HUES64 (cell line): ENCODE results near the gene SLC30A7.

Source experiments
- H3K27ac ChIP-seq: 2 replicates; pipeline ENCODE4 v1.7.0; 2013; ENCODE audit warnings: low read depth, low read length, inconsistent platforms
- H3K27me3 ChIP-seq: 2 replicates; pipeline ENCODE4 v1.6.1; 2013; ENCODE audit warnings: mild to moderate bottlenecking, low read length; ENCODE audit not compliant: insufficient read depth
- H3K36me3 ChIP-seq: 2 replicates; pipeline ENCODE4 v1.6.1; 2013; ENCODE audit warnings: mild to moderate bottlenecking, low read length; ENCODE audit not compliant: insufficient read depth
- H3K4me1 ChIP-seq: 2 replicates; pipeline ENCODE4 v1.6.1; 2013; ENCODE audit warnings: mild to moderate bottlenecking, low read length, moderate library complexity; ENCODE audit not compliant: insufficient read depth
- H3K4me3 ChIP-seq: 2 replicates; pipeline ENCODE4 v1.5.1; 2013; ENCODE audit warnings: mild to moderate bottlenecking, low read length, moderate library complexity
- H3K9ac ChIP-seq: 2 replicates; pipeline ENCODE4 v1.6.1; 2013; ENCODE audit warnings: mild to moderate bottlenecking, low read depth, low read length
- H3K9me3 ChIP-seq: 2 replicates; pipeline ENCODE4 v1.6.1; 2013; ENCODE audit warnings: low read depth, low read length; ENCODE audit not compliant: insufficient read depth
- WGBS: fragments of 150-250, 120-280 bp; methylation state at CpG from one replicate; pipeline ENCODE4 v1.1.7; 2013; ENCODE audit warnings: missing lambda C conversion rate; 5-methylcytosine and 5-hydroxymethylcytosine counted together

Gene SLC30A7

GRCh38 chr1:101028466-101028865 lies 132.6 kb downstream of the SLC30A7 start:
- H3K27me3 ChIP-seq = no peaks in the 10 kb centered on the region
- peaks cover 13% of the 10 kb centered on the region for H3K4me1 ChIP-seq
- no peak overlapping the region for H3K4me3 ChIP-seq
- no peaks in the 10 kb centered on the region for H3K9me3 ChIP-seq
- no peak overlapping the region for H3K9ac ChIP-seq
- H3K27ac ChIP-seq = no peak overlapping the region
- peaks cover 8% of the 10 kb centered on the region for H3K36me3 ChIP-seq
- WGBS = 40% methylated on average over 1 of the region's 2 CpGs

- Histone ChIP-seq H3K9ac (no peak overlapping the region), H3K36me3 (peaks cover under 1% of the 10 kb centered on the region; the same call in 1 of the 2 replicates), H3K4me1 (peaks cover 13% of the 10 kb centered on the region), H3K4me3 (no peak overlapping the region), H3K27ac (no peak overlapping the region), H3K27me3 (no peaks in the 10 kb centered on the region), H3K9me3 (no peaks in the 10 kb centered on the region)
- WGBS = no CpG with 5 or more reads among the region's 1 CpG
Measured at GRCh38 chr1:101029184-101029583, 133.3 kb downstream of the SLC30A7 start.

GRCh38 chr1:101030881-101031280 lies 135.0 kb downstream of the SLC30A7 start:
- Histone ChIP-seq H3K9ac (no peak overlapping the region), H3K4me3 (no peak overlapping the region), H3K36me3 (no peaks in the 10 kb centered on the region; the same call in 1 of the 2 replicates), H3K9me3 (no peaks in the 10 kb centered on the region), H3K27me3 (no peaks in the 10 kb centered on the region), H3K4me1 (peaks cover 8% of the 10 kb centered on the region), H3K27ac (no peak overlapping the region)
- WGBS = 96% methylated on average over 3 of the region's 4 CpGs
